ENCODE data around the gene SLC34A1.
"Not testable (repeated sequence)": the region's sequence is repeated elsewhere in the genome, so short reads cannot be mapped to it uniquely, and the experiment has no call there.

SLC34A1 gene

GRCh38 chr5:177372910-177373309, 11.3 kb upstream of the SLC34A1 start:
- TF ChIP-seq, protein P1, sequence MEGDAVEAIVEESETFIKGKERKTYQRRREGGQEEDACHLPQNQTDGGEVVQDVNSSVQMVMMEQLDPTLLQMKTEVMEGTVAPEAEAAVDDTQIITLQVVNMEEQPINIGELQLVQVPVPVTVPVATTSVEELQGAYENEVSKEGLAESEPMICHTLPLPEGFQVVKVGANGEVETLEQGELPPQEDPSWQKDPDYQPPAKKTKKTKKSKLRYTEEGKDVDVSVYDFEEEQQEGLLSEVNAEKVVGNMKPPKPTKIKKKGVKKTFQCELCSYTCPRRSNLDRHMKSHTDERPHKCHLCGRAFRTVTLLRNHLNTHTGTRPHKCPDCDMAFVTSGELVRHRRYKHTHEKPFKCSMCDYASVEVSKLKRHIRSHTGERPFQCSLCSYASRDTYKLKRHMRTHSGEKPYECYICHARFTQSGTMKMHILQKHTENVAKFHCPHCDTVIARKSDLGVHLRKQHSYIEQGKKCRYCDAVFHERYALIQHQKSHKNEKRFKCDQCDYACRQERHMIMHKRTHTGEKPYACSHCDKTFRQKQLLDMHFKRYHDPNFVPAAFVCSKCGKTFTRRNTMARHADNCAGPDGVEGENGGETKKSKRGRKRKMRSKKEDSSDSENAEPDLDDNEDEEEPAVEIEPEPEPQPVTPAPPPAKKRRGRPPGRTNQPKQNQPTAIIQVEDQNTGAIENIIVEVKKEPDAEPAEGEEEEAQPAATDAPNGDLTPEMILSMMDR (IDR thresholded peaks at IDR 0.05; ENCODE audit: extremely low read depth, insufficient read depth, missing control alignments) = no peak
- no peak for DNase-seq (ENCODE audit: low spot score)
- in situ Hi-C loops (cut with MboI; ENCODE audit: low pct_unique_long_range_greater_than_20kb, low sequenced_read_pairs, unreplicated experiment) = no loop called here

DNA sequence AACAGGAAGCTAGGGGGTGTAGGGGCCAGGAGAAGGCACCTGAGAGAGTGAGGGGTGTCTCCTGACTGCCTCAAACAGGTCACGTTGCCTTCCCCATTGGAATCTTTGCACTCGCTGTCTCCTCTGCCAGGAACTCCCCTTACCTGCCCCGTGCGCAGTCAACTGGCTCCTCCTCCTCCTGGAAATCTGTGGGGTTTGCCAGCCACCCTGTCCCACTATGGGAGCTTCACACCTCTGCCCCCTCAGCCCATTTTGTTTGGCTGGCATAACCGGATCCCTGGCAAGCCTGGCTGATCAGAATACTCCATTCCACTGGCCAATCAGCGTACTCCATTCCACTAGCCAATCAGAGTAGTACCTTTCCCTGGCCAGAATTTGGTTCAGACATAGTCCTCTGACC, 10.4 kb upstream of the SLC34A1 start:
- TF ChIP-seq, protein P1 (IDR thresholded peaks at IDR 0.05; ENCODE audit: extremely low read depth, insufficient read depth, missing control alignments) = no peak
- in situ Hi-C loops (cut with MboI; ENCODE audit: low pct_unique_long_range_greater_than_20kb, low sequenced_read_pairs, unreplicated experiment) = no loop called here
- DNase-seq (ENCODE audit: low spot score) = no peak

DNA sequence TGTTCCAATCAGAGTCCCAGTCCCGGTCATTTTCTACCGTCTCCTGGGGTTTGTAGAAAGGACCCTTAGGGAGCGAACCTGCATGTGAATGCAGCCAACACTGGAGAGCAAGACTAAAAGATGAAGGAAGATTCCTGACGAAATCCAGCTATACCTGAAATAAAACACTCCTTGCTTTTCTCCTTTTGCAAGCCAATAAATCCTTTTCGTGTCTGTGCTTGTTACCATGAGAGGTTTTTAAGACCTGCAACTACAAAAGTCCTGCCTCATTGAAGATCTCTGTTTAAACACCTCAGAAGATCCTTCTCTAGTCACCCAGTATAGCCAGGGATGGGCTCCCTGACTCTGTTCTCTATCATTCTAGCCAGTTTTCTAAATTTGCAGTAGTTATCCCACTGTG, 10.0 kb upstream of the SLC34A1 start:
- TF ChIP-seq, protein P1 (IDR thresholded peaks at IDR 0.05; ENCODE audit: extremely low read depth, insufficient read depth, missing control alignments) = no peak
- DNase-seq (ENCODE audit: low spot score) = no peak
- in situ Hi-C loops (cut with MboI; ENCODE audit: low pct_unique_long_range_greater_than_20kb, low sequenced_read_pairs, unreplicated experiment) = no loop called here

- in situ Hi-C loops (cut with MboI; ENCODE audit: low pct_unique_long_range_greater_than_20kb, low sequenced_read_pairs, unreplicated experiment); DNase-seq (ENCODE audit: low spot score): not testable (repeated sequence)
Measured at GRCh38 chr5:177375516-177375915, 8.7 kb upstream of the SLC34A1 start.

GRCh38 chr5:177376107-177376506, 8.1 kb upstream of the SLC34A1 start:
- TF ChIP-seq, protein P1 (IDR thresholded peaks at IDR 0.05; ENCODE audit: extremely low read depth, insufficient read depth, missing control alignments) = no peak
- in situ Hi-C loops (cut with MboI; ENCODE audit: low pct_unique_long_range_greater_than_20kb, low sequenced_read_pairs, unreplicated experiment) = no loop called here
- no peak for DNase-seq (ENCODE audit: low spot score)

GRCh38 chr5:177377851-177378776, 6.1 kb upstream of the SLC34A1 start:
- TF ChIP-seq, protein P1 (IDR thresholded peaks at IDR 0.05; ENCODE audit: extremely low read depth, insufficient read depth, missing control alignments) = no peak
- DNase-seq (ENCODE audit: low spot score) = no peak
- in situ Hi-C loops (cut with MboI; ENCODE audit: low pct_unique_long_range_greater_than_20kb, low sequenced_read_pairs, unreplicated experiment) = no loop called here

Measured in GM13977 (cell line).